CD4-positive, CD25-positive, alpha-beta regulatory T cell (primary cell): Measurements from ENCODE around the gene ADAMTSL5. TPM values are rescaled to one million over a fixed set of nuclear protein-coding genes. Genes with fewer than 3 reads are reported as not detected.

ENCODE experiments used
- ATAC-seq, 2 donors: fragments of 150-1000 bp; cut with Tn5 transposase; one replicate each; pipeline ENCODE4 v1.10.0; 2021; ENCODE audit warnings: low read depth in 2 of 2, moderate number of reproducible peaks in 2 of 2, moderate library complexity in 1 of 2
- DNase-seq, 3 donors: peaks; one replicate each; pipeline versions ENCODE4 v3.0.0 to v3.0.0-alpha.2; 2012 to 2022; ENCODE audit warnings: mixed read lengths in 1 of 3
- H3K27ac ChIP-seq: one replicate; pipeline ENCODE4 v1.7.0; 2013; ENCODE audit warnings: mild to moderate bottlenecking, low read length; ENCODE audit not compliant: insufficient read depth, poor library complexity, severe bottlenecking
- H3K27me3 ChIP-seq: one replicate; pipeline ENCODE4 v1.7.0; 2013; ENCODE audit warnings: low read length; ENCODE audit not compliant: control insufficient read depth, insufficient read depth
- H3K36me3 ChIP-seq: one replicate; pipeline ENCODE4 v1.7.0; 2013; ENCODE audit warnings: mild to moderate bottlenecking, low read length, moderate library complexity; ENCODE audit not compliant: control insufficient read depth, insufficient read depth
- H3K4me1 ChIP-seq: 2 replicates; pipeline ENCODE4 v1.7.0; 2013; ENCODE audit warnings: mild to moderate bottlenecking, low read length; ENCODE audit not compliant: insufficient read depth, control insufficient read depth, poor library complexity, severe bottlenecking
- H3K4me3 ChIP-seq: one replicate; pipeline ENCODE4 v1.7.0; 2013; ENCODE audit warnings: low read depth, mild to moderate bottlenecking, low read length, moderate library complexity
- H3K9me3 ChIP-seq, 2 experiments: 1 replicate in 1 of 2; 2 replicates in 1 of 2; pipeline ENCODE4 v1.7.0; 2013; ENCODE audit warnings: low read length in 2 of 2, mild to moderate bottlenecking in 1 of 2, moderate library complexity in 1 of 2; ENCODE audit not compliant: control insufficient read depth in 2 of 2
- H3K27ac Mint-ChIP-seq, 3 donors: one replicate each; pipeline ENCODE4 v1.8.0; 2020 to 2022; ENCODE audit warnings: mild to moderate bottlenecking in 3 of 3, mixed read lengths in 3 of 3, moderate library complexity in 2 of 3
- H3K27me3 Mint-ChIP-seq: one replicate; pipeline ENCODE4 v1.8.0; 2022; ENCODE audit warnings: mild to moderate bottlenecking, mixed read lengths
- H3K36me3 Mint-ChIP-seq: one replicate; pipeline ENCODE4 v1.8.0; 2020; ENCODE audit warnings: mixed read lengths
- H3K4me1 Mint-ChIP-seq, 4 donors: one replicate each; pipeline ENCODE4 v1.8.0; 2020 to 2022; ENCODE audit warnings: mixed read lengths in 4 of 4, mild to moderate bottlenecking in 1 of 4
- H3K4me3 Mint-ChIP-seq, 4 donors: one replicate each; pipeline ENCODE4 v1.8.0; 2020 to 2022; ENCODE audit warnings: mild to moderate bottlenecking in 4 of 4, mixed read lengths in 4 of 4, moderate library complexity in 3 of 4
- H3K9me3 Mint-ChIP-seq, 7 donors: one replicate each; pipeline ENCODE4 v1.8.0; 2020 to 2022; ENCODE audit warnings: mixed read lengths in 7 of 7, mild to moderate bottlenecking in 3 of 7, moderate library complexity in 2 of 7
- polyA plus RNA-seq, 4 donors: library from polyadenylated mRNA; unstranded; fragments of 300-500 nt; fragmentation: Illumina TruSeq; gene quantifications; one replicate each; pipeline ENCODE4 v1.2.3, GENCODE V29; 2021
- total RNA-seq: library from RNA; stranded (reverse); gene quantifications from one replicate; pipeline ENCODE4 v1.2.3, GENCODE V29; 2022

ADAMTSL5 gene
- total and polyA plus RNA-seq, 5 donors from 2014 or later = 0.29 to 3.3 (median 2.1) TPM

DNA sequence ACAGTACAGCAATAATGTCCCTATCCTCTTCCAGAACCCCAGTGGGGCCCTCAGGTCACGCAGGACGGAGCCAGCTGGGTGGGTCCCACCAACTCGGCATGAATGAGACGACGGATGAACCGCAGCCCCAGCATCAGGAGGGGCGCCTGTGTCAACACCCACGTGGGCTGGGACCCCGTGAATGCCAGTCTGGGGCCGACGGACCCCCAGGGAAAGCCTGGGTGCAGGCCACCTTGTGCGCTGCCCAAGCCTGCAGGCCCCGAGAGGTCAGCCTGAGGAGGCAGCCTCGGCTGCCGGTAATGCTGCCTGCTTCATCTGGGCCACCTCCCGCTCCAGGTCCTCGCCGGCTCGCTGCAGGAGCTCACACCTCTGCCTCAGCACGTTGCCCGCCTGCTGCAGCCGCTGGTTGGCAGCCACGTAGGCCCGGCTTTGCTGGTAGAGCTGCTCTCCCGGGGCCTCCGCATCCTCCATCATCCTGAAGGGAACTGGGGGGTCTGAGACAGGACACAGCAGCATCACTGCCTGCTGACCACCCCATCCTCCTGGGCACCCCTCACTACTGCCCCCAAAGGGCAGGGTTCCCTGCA lies 38.0 kb downstream of the ADAMTSL5 start:
- H3K4me1 ChIP-seq = peaks cover 41% of the 10 kb centered on the region
- DNase-seq = no peak
- peaks cover 6% of the 10 kb centered on the region for H3K27me3 Mint-ChIP-seq

DNA sequence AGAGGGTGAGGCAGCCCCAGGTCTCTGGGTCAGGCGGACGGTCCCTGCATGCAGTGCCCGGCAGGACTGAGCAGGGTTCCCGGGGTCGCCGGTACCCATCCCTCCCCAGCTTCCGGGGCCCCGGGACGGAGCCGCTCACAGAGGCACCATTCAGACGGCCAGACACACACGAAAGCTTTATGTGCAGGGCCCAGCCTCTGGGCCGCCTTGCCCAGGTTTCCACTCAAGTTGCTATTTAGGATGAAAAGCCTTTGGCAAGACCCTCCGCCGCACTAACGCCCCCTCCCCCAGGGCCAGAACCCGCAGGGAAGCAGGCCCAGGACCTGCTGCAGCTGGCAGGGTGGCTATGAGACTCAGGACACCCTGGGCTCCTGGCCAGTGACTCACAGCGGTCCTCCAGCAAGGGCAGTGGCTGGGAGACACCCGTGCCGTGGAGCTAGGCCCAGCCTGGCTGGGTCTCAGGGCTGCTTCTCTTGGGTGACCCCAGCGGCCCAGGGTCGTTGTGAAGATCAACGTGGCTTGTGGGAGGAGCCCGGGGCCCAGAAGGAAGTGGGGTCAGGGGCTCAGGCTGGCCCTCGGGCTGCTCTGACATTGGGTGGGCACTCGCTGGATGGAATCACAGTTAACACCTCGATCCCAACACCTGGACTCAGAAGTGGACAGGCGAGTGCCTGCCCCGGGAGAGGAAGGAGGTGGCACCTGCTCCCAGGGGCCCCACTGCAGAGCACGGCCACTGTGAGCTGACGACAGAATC lies 38.6 kb downstream of the ADAMTSL5 start:
- Mint-ChIP-seq H3K9me3 (peaks cover 0 to 2% (median 0%) of the 10 kb centered on the region in 7 donors), H3K4me1 (peaks cover 1 to 43% (median 9%) of the 10 kb centered on the region in 4 donors), H3K27me3 (peaks cover 4% of the 10 kb centered on the region), H3K27ac (peak overlapping the region in 1 of 3 donors; percentile 48), H3K36me3 (no peaks in the 10 kb centered on the region), H3K4me3 (no peak overlapping the region)
- Histone ChIP-seq H3K9me3 (no peaks in the 10 kb centered on the region), H3K36me3 (peaks cover 5% of the 10 kb centered on the region), H3K4me3 (no peak overlapping the region), H3K4me1 (peaks cover 39% of the 10 kb centered on the region), H3K27ac (no peak overlapping the region), H3K27me3 (no peaks in the 10 kb centered on the region)
- ATAC-seq = no peak
- no peak for DNase-seq

More for the DNA sequence above, 38.0 kb downstream of the ADAMTSL5 start:
- Mint-ChIP-seq H3K27ac (no peak overlapping the region), H3K4me3 (peak overlapping the region in 1 of 4 donors; percentile 9), H3K36me3 (no peaks in the 10 kb centered on the region), H3K4me1 (peaks cover 4 to 47% (median 12%) of the 10 kb centered on the region in 4 donors), H3K9me3 (peaks cover 0 to 2% (median 0%) of the 10 kb centered on the region in 7 donors)
- no peaks in the 10 kb centered on the region for H3K27me3 ChIP-seq
- H3K9me3 ChIP-seq = no peaks in the 10 kb centered on the region
- ATAC-seq = no peak
- no peak overlapping the region for H3K27ac ChIP-seq
- H3K36me3 ChIP-seq = peaks cover 5% of the 10 kb centered on the region
- H3K4me3 ChIP-seq = no peak overlapping the region

DNA sequence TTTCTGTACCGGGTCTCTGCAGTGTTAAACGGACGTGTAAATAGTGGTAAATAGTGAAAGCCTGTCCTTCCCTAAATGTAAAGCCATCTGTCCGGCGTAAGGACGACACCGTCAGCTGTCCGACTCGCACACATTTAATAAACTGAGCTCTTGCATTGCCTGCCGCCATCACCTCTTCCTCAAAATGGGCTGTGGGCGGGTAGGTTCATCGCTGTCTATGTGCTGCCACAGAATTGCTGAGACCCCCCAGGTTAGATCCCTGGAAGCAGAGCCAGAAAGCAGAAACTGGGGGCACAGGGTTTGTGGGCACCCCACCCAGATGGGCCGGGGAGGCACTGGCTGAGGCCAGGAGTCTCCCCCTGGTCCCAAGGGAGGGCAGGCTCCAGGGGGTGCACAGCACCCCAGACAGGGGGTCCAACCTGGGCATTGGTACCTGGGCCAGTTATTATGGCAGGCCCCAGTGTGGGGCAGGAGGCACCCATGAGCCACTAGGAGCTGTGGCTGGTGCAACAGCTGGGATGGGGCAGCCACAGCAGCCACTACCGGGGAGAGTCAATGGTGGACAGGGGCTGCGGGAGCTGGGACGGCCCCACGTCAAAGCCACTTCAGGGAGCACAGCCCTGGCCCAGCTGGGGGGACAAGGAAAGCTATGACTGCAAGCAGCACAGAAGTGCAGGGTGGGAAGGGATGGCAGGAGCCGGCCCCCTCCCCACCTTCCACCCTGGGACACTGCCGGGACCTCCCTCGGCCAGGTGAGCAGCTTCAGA lies 39.6 kb downstream of the ADAMTSL5 start:
- Mint-ChIP-seq H3K9me3 (peaks cover 0 to 2% (median 0%) of the 10 kb centered on the region in 7 donors), H3K4me3 (peak overlapping the region in 2 of 4 donors; percentile 52 to 58), H3K36me3 (no peaks in the 10 kb centered on the region), H3K4me1 (peaks cover 0 to 39% (median 7%) of the 10 kb centered on the region in 4 donors), H3K27ac (no peak overlapping the region), H3K27me3 (no peaks in the 10 kb centered on the region)
- DNase-seq (no peak), ATAC-seq (no peak)
- Histone ChIP-seq H3K9me3 (no peaks in the 10 kb centered on the region), H3K4me1 (peaks cover 40% of the 10 kb centered on the region), H3K4me3 (no peak overlapping the region), H3K27me3 (no peaks in the 10 kb centered on the region), H3K27ac (no peak overlapping the region), H3K36me3 (peaks cover 5% of the 10 kb centered on the region)

DNA sequence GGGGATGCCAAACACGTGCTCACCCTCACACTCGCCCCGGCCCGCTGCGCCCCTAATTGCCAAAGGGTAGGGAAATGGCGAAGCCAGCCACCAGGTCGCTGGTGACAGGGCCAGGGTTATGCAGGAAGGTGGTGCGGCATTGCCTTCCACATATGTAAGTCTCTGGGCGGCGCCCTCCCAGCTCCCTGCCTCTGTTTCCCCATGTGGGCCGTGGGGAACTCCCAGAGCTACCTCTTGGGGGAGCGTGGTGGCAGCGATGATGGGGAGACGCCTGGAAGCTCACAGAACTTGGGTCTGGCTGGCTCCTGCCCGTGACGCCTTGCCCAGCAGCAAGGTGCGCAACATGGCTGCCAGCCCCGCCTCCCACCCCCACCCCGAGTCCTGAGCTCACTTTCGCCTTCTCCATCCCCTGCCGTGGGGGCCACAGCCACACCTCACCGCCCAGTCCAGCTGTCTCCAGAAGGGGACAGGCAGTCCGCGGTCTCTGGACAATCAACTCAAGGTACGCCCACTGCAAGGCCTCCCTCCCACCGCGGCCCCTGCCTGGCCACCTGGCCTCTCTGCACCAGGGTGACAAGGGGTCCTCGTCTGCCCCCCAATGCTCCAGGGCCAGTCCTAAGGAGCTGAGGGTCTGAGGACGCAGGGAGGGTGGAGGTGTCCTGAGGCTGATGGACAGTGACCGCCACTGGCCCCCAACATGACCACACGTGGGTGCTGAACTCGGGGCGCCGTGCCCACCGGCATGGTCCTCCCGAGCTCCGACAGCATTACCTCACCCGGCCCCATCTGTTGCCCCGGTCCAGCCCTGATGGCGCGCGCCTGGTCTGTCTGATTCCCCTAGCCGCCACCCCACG lies 40.4 kb downstream of the ADAMTSL5 start:
- Mint-ChIP-seq H3K36me3 (no peaks in the 10 kb centered on the region), H3K27ac (no peak overlapping the region), H3K27me3 (no peaks in the 10 kb centered on the region), H3K9me3 (peaks cover 0 to 2% (median 0%) of the 10 kb centered on the region in 7 donors), H3K4me3 (peak overlapping the region in 3 of 4 donors; percentile 52 to 84 (median 70)), H3K4me1 (peaks cover 0 to 35% (median 6%) of the 10 kb centered on the region in 4 donors)
- Histone ChIP-seq H3K27ac (no peak overlapping the region), H3K4me1 (peaks cover 40% of the 10 kb centered on the region), H3K4me3 (no peak overlapping the region), H3K27me3 (no peaks in the 10 kb centered on the region), H3K36me3 (peaks cover 5% of the 10 kb centered on the region), H3K9me3 (no peaks in the 10 kb centered on the region)
- ATAC-seq (no peak), DNase-seq (no peak)

DNA sequence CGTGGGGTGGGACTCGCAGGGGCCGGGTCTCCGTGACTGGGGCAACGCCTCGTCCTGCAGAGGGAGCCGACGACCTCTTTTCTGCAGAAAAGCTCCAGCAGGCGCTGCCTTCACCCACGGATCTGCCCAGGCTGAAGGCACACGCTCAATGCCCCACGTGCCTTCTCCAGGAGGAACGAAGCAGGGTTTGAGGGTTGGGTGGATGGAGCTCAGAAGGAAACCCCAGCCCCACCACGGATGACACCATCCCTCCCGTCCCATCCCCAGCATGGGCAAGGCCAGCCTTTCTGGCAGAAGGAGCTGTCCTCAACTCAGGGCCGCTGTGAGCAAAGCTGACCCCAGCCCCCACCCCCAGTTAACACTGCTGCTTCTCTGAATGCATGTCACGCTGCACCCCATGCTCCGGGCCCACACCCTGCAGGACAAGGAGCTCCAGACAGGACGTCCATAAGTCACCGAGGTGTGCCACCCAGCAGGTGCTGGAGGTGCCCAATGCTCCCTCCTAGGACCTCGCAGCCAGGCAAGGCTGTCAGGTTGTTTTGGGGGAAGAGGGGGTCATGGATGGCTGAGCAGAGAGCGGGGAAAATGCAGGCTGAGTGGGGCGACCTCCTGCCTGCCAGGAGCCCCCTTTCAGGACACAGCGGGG lies 41.2 kb downstream of the ADAMTSL5 start:
- peaks cover 45% of the 10 kb centered on the region for H3K4me1 ChIP-seq
- H3K4me3 Mint-ChIP-seq = peak overlapping the region; percentile 83 to 86 (median 84)
- peaks cover 0 to 27% (median 1%) of the 10 kb centered on the region in 4 donors for H3K4me1 Mint-ChIP-seq
- H3K36me3 Mint-ChIP-seq = no peaks in the 10 kb centered on the region
- no peaks in the 10 kb centered on the region for H3K9me3 ChIP-seq
- H3K27me3 Mint-ChIP-seq = no peaks in the 10 kb centered on the region
- peak overlapping the region; percentile 32 for H3K4me3 ChIP-seq
- no peak overlapping the region for H3K27ac ChIP-seq
- H3K27ac Mint-ChIP-seq = no peak overlapping the region
- peaks cover 5% of the 10 kb centered on the region for H3K36me3 ChIP-seq
- peaks cover 0 to 2% (median 0%) of the 10 kb centered on the region in 7 donors for H3K9me3 Mint-ChIP-seq
- H3K27me3 ChIP-seq = no peaks in the 10 kb centered on the region
- ATAC-seq (peak; percentile 8 to 19), DNase-seq (peak in 2 of 3 donors; percentile 39 to 41)

DNA sequence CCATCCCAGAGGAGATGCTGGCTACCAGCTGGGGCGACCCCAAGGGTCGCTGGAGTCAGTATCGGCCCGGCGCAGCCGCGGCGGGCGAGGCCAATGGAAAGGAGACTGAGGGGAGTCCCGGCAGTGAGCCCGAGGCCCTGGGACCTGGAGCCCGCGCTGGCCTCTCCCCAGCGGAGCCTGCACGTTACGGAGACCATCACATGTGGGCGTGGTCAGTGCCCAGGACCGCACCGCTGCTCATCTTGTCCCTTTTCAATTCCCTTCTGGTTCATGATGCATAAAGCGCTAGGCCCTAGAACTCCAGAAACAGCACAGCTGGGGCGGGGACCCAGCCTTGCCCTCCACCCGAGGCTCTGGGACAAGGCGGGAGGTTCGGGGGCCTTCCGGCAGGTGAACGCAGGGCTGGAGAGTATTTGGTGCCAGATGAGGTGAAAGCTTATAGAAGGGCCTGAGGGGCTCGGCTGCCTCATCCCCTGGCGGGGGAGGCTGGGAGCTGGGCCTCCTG lies 41.8 kb downstream of the ADAMTSL5 start:
- Histone ChIP-seq H3K9me3 (no peaks in the 10 kb centered on the region), H3K27ac (no peak overlapping the region), H3K4me1 (peaks cover 51% of the 10 kb centered on the region), H3K27me3 (no peaks in the 10 kb centered on the region), H3K36me3 (no peaks in the 10 kb centered on the region), H3K4me3 (peak overlapping the region; percentile 32)
- no peaks in the 10 kb centered on the region for H3K27me3 Mint-ChIP-seq
- H3K9me3 Mint-ChIP-seq = peaks cover 0 to 2% (median 0%) of the 10 kb centered on the region in 7 donors
- H3K36me3 Mint-ChIP-seq = no peaks in the 10 kb centered on the region
- ATAC-seq = peak; percentile 15 to 18
- no peak overlapping the region for H3K27ac Mint-ChIP-seq
- peak overlapping the region; percentile 80 to 86 (median 83) for H3K4me3 Mint-ChIP-seq
- peak in 1 of 3 donors; percentile 39 for DNase-seq
- peaks cover 0 to 23% (median 1%) of the 10 kb centered on the region in 4 donors for H3K4me1 Mint-ChIP-seq
